Raji (cell line): Measurements from ENCODE around the gene TMEM176B.

Experiments used
- POLR2A ChIP-seq: IDR thresholded peaks from 2 replicates; pipeline ENCODE4 v1.6.1; 2011; ENCODE audit warnings: low read depth, low read length, control low read depth; ENCODE audit not compliant: insufficient read depth

TMEM176B gene

DNA sequence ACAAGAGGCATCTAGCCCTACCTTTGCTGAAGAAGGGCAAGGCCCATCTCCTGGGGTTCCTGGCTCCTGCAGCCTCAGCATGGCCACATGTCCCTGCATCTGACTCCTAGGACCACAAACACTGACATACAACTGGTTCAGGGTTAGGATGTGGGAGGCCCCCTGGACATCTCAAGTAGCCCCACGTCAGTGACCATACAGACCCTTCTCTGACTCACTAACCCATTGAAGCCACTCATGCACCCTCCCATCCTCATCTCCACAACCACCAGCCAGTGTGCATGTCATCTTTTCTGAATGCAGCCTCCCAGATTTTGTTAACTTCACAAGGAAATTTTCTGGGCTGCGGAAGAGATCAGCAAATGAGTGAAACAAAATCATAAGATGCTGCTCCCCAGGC lies 18.2 kb downstream of the TMEM176B start:
- no peak for TF ChIP-seq POLR2A

DNA sequence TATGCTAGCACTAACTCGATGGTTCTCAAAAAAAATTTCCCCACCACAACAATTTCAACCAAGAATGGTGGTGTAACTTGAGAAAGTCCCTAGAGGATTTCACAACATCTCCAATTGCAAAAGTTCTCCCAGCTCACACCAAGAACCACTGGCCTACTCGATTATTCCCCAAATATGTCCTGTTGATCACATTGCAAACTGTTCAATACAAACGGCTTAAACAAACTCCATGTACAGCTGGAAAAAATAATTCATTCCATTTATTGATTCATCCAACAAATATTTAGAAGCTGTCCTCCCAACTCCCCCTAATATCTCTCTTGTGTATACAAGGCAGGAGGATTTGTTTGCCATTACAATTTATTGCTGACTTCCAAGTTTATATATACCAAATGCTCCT lies 19.1 kb downstream of the TMEM176B start:
- no peak for TF ChIP-seq POLR2A

DNA sequence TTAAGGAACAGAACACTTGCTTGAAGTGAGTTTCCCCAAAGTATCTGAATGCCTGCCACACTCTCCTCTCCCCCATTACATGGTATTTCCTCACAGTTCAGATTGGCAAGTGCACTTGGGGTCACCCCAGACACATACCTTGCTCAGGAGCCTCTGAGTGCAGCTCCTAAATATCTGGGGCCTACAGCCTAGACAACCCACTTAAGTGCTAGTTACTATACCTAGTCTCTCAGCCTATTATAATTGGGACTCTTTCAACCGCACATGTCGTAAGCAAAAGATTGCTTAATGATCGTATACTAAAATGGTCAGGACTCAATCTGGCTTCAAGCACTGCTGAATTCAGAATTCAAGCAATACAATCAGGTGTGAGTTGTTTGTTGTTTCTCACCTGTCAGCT lies 19.9 kb downstream of the TMEM176B start:
- no peak for TF ChIP-seq POLR2A

DNA sequence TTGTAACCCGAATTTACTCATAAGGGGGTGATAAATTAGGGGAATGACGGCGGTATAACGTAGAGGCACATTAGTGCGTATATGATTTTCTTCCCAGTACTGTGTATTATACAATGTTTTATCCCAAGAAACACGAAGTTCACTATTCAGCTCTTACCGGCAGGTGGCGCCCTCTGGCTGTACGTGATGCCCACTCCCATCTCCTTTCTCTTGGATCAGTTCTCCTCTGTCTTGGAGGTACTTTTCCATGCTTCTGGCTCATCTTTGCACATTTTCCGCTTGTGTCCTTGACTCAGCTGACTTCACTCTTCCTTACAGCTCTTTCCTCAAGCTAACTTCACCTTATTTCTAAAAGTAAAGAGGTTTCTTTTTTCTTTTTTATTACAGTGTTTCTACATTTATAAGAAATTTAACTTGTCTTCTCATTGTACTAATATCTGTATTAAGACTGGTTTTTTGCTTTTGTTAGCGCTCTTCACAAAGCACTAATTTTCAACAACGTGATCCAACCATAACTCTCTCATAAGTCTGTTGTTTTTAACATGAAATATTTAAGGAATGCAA lies 21.3 kb downstream of the TMEM176B start:
- TF ChIP-seq POLR2A: no peak

DNA sequence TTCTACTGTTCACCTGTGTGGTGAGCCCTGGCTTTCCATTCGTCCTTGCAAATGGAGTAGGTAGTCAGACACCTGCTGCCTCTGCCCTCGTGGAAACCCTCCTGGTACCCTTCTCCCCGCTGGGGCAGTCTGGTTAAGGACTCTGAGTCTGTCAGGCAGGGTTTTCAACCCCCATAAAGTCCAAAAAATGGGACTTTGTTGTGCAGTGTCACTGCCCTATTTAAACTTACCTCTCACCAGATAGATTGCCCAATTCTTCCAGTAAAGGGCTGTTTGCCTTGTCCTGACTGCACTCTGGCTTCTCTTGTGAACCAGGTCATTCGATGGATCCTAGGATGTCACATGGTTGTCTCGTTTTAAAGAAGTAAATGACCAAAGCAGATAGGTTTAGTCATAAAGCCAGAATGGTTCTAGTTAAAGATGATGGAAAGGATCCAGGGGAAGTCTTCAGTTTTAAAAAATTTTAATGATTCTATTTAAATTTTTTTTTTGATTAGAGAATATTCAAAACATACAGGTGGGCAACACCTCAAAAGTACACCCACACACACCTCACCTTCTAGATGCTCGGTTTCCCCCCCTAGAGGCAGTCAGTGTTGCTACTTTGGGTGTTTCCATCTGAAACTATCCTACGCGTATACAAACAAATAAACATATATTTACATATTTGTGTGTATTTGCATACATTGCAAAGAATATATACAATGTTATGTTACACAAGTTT lies 22.0 kb downstream of the TMEM176B start:
- TF ChIP-seq POLR2A: no peak

DNA sequence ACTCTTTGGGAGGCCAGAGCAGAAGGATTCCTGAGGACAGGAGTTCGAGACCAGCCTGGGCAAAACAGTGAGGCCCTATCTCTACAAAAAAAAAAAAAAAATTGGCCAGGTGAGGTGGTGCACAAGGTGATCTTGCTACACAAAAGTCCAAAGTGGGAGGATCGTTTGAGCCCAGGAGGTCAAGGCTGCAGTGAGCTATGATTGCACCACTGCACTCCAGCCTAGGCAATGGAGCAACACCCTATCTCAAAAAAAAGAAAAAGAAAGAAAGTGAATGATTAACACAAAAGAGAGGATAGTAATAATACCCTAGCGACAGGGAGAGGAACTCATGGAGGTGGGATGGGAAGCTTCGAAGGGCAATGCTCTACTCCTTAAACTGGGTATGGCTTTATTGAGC lies 30.4 kb downstream of the TMEM176B start:
- TF ChIP-seq POLR2A: no peak

DNA sequence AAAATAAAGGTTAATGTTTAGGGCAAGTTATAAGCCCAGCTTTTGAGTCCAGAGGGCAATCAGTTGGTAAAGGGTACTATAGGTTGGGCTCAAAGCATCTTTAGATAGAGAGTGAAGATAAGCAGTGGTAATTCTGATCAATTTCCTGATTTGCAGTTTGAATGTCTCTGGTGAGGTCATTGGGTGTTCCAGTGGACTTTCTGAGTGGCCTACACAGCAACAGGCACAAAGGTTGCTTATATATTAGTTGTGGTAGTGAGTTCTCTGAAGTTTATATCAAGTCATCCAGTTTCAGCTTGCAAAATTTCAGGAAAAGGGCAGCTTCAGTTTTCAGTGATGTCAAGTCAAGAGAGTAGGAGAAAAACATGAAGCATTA lies 33.8 kb downstream of the TMEM176B start:
- TF ChIP-seq POLR2A: no peak

DNA sequence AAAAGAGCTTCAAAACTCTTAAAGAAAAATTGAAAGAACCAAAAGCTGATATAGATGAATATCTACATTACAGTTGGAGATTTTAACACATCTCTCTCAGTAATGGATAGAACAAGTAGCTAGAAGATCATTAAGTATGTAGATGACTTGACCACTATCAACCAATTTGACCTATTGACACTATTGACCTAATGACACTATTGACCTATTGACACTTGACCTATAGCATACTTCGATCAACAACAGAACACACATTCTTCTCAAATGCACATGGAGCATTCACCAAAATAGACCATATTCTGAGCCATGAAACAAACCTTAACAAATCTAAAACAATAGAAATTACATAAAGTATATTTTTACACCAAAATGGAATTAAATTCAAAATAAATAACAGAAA lies 40.7 kb downstream of the TMEM176B start:
- TF ChIP-seq POLR2A: no peak

DNA sequence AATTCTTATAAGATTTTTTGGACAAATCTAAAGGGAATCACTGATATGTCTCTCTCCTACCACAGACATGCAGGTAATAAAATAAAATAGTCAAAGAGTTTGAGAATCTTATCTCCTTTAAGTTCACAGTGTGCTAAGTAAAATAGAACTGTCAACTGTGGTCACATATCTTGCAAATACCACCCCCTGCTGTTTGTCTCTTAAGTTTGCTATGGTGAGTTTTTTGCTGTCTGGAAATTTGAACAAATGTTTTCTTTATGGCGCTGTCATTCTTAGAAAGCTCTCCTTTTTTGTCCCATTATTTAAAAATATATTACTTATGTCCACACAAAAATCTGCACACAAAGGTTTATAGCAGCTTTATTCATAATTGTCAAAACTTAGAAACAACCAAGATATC lies 43.3 kb downstream of the TMEM176B start:
- no peak for TF ChIP-seq POLR2A

DNA sequence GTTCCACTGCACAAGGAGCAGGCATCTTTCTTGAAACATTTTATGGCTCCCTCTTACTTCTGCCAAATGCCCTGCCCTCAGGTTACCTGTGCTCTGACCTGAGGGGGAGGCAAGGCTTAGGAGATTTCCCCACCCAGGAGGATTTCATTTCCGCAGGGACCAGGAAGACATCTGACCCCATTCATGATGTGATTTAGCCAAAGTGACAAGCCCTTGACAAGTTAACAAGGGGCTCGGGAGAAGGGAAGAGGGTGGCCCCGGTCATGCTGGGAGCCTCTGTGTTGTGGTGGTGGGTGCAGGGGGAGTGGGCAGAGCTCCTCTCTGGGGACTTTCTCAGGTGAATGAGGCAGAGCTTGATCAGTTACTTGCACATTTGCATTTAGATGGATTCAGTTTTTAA lies 44.0 kb downstream of the TMEM176B start:
- no peak for TF ChIP-seq POLR2A

DNA sequence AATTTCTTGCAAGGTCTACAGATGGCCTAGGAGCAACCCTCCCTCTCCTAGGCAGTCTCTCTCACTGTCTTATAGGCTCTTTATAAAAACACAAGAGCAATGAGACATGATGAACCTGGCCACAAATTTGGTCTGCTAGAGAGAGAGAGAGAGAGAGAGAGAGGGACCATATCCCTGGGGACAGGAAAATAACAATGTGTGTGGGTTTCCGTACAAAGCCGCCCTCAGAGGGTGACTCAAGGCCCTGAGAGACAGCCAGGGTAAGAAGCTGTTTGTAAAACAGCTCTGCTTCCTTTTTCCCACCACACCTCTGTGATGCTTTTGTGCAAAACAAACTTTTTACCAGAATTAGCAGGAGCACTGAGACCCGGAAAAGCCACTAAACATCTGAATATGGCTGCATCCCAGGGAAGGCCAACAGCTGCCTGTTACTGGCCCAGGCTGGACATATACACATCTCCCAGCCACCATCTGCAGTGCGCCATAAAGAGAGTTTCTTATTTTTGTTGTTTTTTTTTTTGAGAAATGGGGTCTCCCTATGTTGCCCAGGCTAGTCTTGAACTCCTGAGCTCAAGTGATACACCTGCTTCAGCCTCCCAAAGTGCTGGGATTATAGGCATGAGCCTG lies 44.6 kb downstream of the TMEM176B start:
- TF ChIP-seq POLR2A: no peak

DNA sequence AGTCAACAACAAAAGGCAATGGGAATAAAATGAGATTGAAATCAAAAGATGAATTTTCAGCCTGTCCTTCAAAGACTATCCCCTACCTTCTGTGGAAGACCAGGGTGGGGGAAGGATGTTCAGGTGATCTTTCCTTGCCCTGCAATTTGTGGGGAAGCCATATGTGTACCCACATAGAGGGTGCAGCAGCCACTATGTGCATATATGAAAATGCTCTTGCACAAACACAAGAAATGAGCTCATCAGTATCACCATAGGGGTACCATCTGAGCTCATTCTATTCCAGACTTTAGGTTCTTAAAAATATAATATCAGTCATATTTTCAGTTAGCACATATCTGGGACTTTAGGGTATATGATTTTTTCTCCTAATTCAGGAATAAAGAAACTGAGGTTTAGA lies 45.2 kb downstream of the TMEM176B start:
- no peak for TF ChIP-seq POLR2A

DNA sequence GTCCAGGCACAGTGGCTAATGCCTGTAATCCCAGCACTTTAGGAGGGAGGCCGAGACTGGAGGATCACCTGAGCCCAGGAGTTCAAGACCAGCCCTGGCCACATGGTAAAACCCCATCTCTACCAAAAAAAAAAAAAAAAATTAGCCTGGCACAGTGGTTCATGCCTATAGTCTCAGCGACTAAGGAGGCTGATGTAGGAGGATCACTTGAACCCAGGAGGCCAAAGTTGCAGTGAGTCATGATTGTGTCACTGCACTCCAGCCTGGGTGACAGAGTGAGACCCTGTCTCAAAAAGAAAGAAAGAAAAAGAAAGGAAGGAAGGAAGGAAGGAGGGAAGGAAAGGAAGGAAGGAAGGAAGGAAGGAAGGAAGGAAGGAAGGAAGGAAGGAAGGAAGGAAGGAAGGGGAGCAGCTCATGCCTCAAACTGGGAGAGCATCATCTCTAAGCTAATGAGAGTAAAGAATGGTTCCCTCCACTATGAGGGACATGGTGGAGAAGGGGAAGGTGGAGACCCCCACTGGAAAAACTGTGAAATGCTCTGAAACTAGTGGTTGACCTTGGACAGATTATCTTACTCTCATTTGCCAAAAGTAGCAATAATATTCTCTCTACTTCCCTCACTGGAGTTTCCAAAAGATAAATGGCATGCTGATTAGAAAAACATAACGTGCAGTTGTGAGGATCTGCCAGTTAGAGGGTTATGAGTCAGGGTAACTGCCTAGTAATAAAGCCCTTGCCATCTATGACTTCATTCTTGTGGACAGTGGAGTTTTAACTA lies 46.1 kb downstream of the TMEM176B start:
- no peak for TF ChIP-seq POLR2A

DNA sequence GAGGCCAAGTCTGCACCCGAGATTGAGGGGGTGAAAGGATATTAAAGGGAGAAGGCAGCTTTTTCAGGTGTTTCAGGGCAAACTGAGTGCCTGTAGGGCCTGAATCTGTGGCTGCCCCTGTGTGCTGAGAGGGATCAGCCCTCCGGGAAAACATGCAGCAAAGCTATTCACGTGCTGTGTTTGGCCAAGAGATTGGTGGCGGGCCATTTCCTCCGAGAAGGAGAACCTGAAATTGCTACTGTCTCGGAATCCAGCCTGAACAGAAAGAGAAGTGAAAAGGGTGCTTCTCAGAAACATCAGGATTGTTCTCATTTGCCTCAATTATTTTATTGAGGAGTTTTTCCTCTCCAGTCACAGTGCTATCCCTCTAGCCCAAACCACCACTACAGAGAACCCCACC lies 46.9 kb downstream of the TMEM176B start:
- no peak for TF ChIP-seq POLR2A

DNA sequence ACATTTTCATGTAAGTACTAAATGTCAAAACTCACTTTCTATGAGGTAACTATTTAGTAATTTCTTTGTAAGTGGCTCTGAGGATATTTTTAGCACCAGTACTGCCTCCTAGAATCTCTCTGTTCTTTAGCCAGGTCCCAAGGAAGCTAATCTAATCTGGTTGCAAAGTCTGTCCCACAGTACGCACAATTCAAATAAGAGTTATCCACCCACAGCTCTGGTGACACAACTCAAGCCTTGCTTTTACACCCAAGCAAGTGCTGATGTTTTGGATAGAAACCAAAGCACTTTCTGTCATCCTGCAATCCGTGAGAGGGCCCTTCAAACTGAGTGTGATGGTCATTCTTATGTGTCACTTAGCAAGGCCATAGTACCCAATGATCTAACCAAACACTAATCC lies 48.5 kb downstream of the TMEM176B start:
- no peak for TF ChIP-seq POLR2A

DNA sequence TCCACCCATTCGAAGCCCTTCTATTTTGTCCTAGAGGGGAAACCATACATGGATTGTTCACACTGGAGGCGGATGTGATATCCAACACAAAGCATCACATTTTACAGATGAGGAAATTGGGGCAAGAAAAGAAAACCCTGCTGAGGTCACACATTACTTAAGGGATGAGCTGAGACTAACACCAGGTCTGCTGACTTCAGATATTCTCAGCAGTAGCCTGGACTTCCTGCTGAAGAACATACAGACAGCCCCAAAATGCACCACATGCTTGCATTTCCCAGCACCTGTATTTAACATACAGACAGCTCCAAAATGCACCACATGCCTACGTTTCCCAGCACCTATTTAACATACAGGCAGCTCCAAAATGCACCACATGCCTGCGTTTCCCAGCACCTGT lies 51.8 kb downstream of the TMEM176B start:
- TF ChIP-seq POLR2A: no peak
